HUES64 (cell line): ENCODE data around the gene PYURF.

ENCODE experiments used
- H3K27ac ChIP-seq: 2 replicates; pipeline ENCODE4 v1.7.0; 2013; ENCODE audit warnings: low read depth, low read length, inconsistent platforms
- H3K27me3 ChIP-seq: 2 replicates; pipeline ENCODE4 v1.6.1; 2013; ENCODE audit warnings: mild to moderate bottlenecking, low read length; ENCODE audit not compliant: insufficient read depth
- H3K36me3 ChIP-seq: 2 replicates; pipeline ENCODE4 v1.6.1; 2013; ENCODE audit warnings: mild to moderate bottlenecking, low read length; ENCODE audit not compliant: insufficient read depth
- H3K4me1 ChIP-seq: 2 replicates; pipeline ENCODE4 v1.6.1; 2013; ENCODE audit warnings: mild to moderate bottlenecking, low read length, moderate library complexity; ENCODE audit not compliant: insufficient read depth
- H3K4me3 ChIP-seq: 2 replicates; pipeline ENCODE4 v1.5.1; 2013; ENCODE audit warnings: mild to moderate bottlenecking, low read length, moderate library complexity
- H3K9ac ChIP-seq: 2 replicates; pipeline ENCODE4 v1.6.1; 2013; ENCODE audit warnings: mild to moderate bottlenecking, low read depth, low read length
- H3K9me3 ChIP-seq: 2 replicates; pipeline ENCODE4 v1.6.1; 2013; ENCODE audit warnings: low read depth, low read length; ENCODE audit not compliant: insufficient read depth
- WGBS: fragments of 150-250, 120-280 bp; methylation state at CpG from one replicate; pipeline ENCODE4 v1.1.7; 2013; ENCODE audit warnings: missing lambda C conversion rate; 5-methylcytosine and 5-hydroxymethylcytosine counted together

Gene PYURF

DNA sequence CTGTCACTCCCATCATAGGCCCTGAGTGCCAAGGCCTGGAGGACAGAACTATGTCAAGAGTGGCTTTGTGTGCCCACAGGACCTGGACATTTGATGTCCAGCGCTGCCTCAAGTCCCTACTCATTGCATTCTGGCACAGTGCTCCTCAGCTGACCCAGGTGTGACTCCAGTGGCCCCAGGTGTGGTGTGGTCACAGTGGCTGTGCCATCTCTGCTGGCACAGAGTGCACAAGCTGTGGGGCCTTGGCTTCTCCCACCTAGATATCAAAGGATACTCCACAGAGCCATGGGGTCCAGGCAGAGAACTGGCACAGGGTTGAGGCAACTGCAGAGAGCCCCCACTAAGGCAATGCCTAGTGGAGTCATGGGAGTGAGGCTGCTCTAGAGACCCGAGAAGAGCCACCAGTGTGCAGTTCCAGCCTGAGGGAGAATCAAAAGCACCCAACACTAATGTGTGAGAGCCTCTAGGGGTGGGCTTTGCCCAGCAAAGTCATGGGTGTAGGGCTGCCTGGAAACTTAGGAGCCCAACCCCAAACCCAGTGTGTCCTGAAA lies 25.6 kb downstream of the PYURF start:
- H3K27me3 ChIP-seq = no peaks in the 10 kb centered on the region
- no peaks in the 10 kb centered on the region for H3K36me3 ChIP-seq
- H3K27ac ChIP-seq = no peak overlapping the region
- no peak overlapping the region for H3K4me3 ChIP-seq
- H3K9me3 ChIP-seq = no peaks in the 10 kb centered on the region
- 93% methylated on average over 2 of the region's 2 CpGs for WGBS
- no peaks in the 10 kb centered on the region for H3K4me1 ChIP-seq
- H3K9ac ChIP-seq = no peak overlapping the region

DNA sequence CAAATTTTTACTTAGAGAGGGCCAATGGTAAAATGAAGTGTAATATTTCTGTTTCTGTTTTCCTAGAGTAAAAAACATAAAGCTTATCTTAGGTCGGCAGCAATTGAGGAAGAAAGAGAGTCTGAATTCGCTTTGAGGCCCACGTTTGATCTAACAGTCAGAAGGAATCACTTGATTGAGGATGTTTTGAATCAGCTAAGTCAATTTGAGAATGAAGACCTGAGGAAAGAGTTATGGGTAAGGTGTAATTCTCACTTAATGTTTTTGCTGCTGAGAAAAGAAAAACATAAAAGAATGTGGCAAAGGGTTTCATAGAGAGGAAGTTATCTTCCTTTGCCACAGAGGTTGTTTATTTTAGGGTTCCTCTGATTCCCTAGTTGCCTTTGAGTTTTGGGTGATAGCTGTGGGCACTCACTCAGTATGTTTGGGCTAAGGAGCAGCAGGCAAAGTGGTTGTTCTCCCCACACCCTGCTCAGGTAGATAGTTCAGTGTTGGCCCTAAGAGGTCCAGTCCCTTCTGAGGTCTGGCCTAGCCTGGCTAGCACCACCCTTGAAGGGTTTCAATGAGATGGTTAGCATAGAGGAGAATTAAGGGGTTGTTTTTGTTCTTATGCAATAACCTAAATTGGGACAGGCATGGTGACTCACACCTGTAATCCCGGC lies 34.3 kb downstream of the PYURF start:
- no peak overlapping the region for H3K27ac ChIP-seq
- WGBS = 90% methylated on average over 4 of the region's 4 CpGs

DNA sequence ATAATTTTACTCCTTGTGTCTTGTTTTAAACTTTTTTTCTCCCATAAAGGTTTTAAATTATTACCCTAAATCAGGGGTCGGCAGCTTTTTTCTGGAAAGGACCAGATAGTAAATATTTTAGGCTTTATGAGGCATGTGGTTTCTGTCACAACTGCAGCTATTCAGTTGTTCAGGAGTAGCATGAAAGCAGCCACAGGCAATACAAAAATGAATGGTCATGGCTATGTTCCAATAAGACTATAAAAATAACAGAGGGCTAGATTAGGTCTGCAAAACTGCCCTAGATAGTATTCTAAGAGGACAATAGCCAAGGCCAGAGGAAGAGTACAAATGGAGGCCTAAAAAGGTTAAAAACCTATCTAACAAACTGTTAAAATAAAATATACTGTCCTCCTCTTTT lies 42.0 kb downstream of the PYURF start:
- H3K27me3 ChIP-seq = no peaks in the 10 kb centered on the region
- no peak overlapping the region for H3K9ac ChIP-seq
- 94% methylated on average over 1 of the region's 1 CpG for WGBS
- no peak overlapping the region for H3K27ac ChIP-seq
- H3K9me3 ChIP-seq = no peaks in the 10 kb centered on the region
- no peaks in the 10 kb centered on the region for H3K36me3 ChIP-seq
- no peaks in the 10 kb centered on the region for H3K4me1 ChIP-seq
- no peak overlapping the region for H3K4me3 ChIP-seq

More for the DNA sequence above, 34.3 kb downstream of the PYURF start:
- Histone ChIP-seq H3K27me3 (no peaks in the 10 kb centered on the region), H3K9me3 (no peaks in the 10 kb centered on the region), H3K9ac (no peak overlapping the region), H3K4me3 (no peak overlapping the region), H3K36me3 (no peaks in the 10 kb centered on the region), H3K4me1 (no peaks in the 10 kb centered on the region)

DNA sequence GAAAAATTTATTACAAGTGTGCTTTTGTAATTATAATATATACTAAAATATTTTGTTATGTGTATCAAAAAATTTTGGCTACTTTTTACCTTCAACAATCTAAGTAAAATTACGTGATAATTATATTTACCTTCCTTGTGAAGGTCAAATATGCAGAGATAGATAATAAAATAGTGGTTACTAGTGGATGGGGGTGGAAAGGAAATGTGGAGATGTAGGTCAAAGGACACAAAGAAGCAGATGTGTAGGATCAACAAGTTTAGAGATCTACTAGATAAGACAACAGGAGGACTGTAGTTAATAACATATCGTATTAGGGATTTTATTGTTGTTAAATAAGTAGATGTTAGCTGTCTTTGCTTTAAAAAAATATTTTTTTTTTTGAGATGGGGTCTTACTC lies 45.3 kb downstream of the PYURF start:
- Histone ChIP-seq H3K27ac (no peak overlapping the region), H3K4me3 (no peak overlapping the region), H3K9ac (no peak overlapping the region), H3K36me3 (no peaks in the 10 kb centered on the region), H3K27me3 (no peaks in the 10 kb centered on the region), H3K4me1 (no peaks in the 10 kb centered on the region), H3K9me3 (no peaks in the 10 kb centered on the region)
- WGBS = 90% methylated on average over 2 of the region's 2 CpGs

DNA sequence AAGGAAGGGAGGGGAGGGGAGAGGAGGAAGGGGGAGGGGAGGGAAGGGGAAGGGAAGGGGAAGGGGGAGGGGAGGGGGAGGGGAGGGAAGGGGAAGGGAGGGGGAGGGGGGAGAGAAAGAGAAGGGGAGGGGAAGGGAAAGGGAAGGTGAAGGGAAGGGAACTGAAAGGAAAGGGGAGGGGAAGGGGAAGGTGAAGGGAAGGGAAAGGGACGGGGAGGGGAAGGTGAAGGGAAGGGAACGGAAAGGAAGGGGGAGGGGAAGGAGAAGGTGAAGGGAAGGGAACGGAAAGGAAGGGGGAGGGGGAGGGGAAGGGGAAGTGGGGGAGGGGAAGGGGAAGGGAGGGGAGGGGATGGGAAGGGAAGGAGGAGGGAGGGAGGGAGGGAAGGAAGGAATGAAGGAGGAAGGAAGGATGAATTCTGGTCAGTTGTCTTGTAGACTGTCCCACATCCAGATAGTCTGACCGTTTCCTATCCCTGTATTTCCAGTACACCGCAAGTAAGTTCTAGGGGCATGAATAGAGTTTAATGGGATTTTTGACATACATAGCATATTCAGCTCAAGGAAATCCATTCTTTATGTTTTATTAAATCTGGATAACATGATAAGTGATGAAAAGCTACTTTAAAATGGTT lies 46.2 kb downstream of the PYURF start:
- no peaks in the 10 kb centered on the region for H3K9me3 ChIP-seq
- no peak overlapping the region for H3K4me3 ChIP-seq
- no peaks in the 10 kb centered on the region for H3K27me3 ChIP-seq
- no peak overlapping the region for H3K27ac ChIP-seq
- H3K9ac ChIP-seq = no peak overlapping the region
- H3K4me1 ChIP-seq = no peaks in the 10 kb centered on the region
- 90% methylated on average over 2 of the region's 5 CpGs for WGBS
- H3K36me3 ChIP-seq = no peaks in the 10 kb centered on the region
